CD4-positive, alpha-beta T cell (primary cell): ENCODE results near the gene PRRX1. TPM values are rescaled to one million over a fixed set of nuclear protein-coding genes. Genes with fewer than 3 reads are reported as not detected.

Experiments used
- ATAC-seq: fragments of 200-7000 bp; cut with Tn5 transposase; one replicate; pipeline ENCODE4 v1.10.0; 2022; ENCODE audit warnings: mild to moderate bottlenecking; ENCODE audit not compliant: poor library complexity
- CTCF ChIA-PET: fragments of 350-600 bp; sonication (Branson Sonifier 250); formaldehyde crosslinking; loops from one replicate; lab custom pipeline; 2021; ENCODE audit warnings: antibody characterized with exemption, inconsistent platforms; lab: Charles Lee
- POLR2A ChIA-PET: fragments of 350-600 bp; sonication (Branson Sonifier 250); formaldehyde crosslinking; loops from one replicate; lab custom pipeline; 2021; ENCODE audit warnings: antibody characterized with exemption, inconsistent platforms; lab: Charles Lee
- DNase-seq, 14 experiments: peaks; one replicate each; pipeline ENCODE4 v3.0.0-alpha.2; 2013 to 2020; ENCODE audit warnings: mixed read lengths in 2 of 14
- H3K27ac ChIP-seq, 2 donors: one replicate each; pipeline versions ENCODE4 v1.5.1 to v1.7.0; 2013; ENCODE audit warnings: low read length in 2 of 2, low read depth in 1 of 2, mild to moderate bottlenecking in 1 of 2
- H3K27me3 ChIP-seq, 2 experiments: 1 replicate in 1 of 2; 2 replicates in 1 of 2; pipeline versions ENCODE4 v1.6.1 to v1.7.0; 2013; ENCODE audit warnings: low read length in 2 of 2, control low read depth in 1 of 2, mild to moderate bottlenecking in 1 of 2, moderate library complexity in 1 of 2; ENCODE audit not compliant: insufficient read depth in 2 of 2, control insufficient read depth in 1 of 2
- H3K36me3 ChIP-seq: one replicate; pipeline ENCODE4 v1.6.1; 2013; ENCODE audit warnings: low read length, control low read depth; ENCODE audit not compliant: insufficient read depth
- H3K4me1 ChIP-seq: one replicate; pipeline ENCODE4 v1.6.1; 2013; ENCODE audit warnings: low read length, control low read depth; ENCODE audit not compliant: insufficient read depth
- H3K4me3 ChIP-seq: one replicate; pipeline ENCODE4 v1.5.1; 2013; ENCODE audit warnings: mild to moderate bottlenecking, low read length, moderate library complexity
- H3K9me3 ChIP-seq, 2 experiments: 1 replicate in 1 of 2; 2 replicates in 1 of 2; pipeline versions ENCODE4 v1.6.1 to v1.7.0; 2013; ENCODE audit warnings: low read length in 2 of 2, mild to moderate bottlenecking in 2 of 2, control low read depth in 1 of 2, moderate library complexity in 1 of 2; ENCODE audit not compliant: control insufficient read depth in 1 of 2, insufficient read depth in 1 of 2
- H3K27ac Mint-ChIP-seq: one replicate; pipeline ENCODE4 v1.8.0; 2020; ENCODE audit warnings: mixed read lengths
- H3K27me3 Mint-ChIP-seq: one replicate; pipeline ENCODE4 v1.8.0; 2021; ENCODE audit warnings: mixed read lengths
- H3K36me3 Mint-ChIP-seq: one replicate; pipeline ENCODE4 v1.8.0; 2021; ENCODE audit warnings: low read depth, mixed read lengths
- H3K4me1 Mint-ChIP-seq: one replicate; pipeline ENCODE4 v1.8.0; 2021; ENCODE audit warnings: low read depth, mixed read lengths
- H3K4me3 Mint-ChIP-seq: one replicate; pipeline ENCODE4 v1.8.0; 2020; ENCODE audit warnings: mild to moderate bottlenecking, mixed read lengths
- H3K9me3 Mint-ChIP-seq: one replicate; pipeline ENCODE4 v1.8.0; 2020; ENCODE audit warnings: mixed read lengths
- CTCF ChIP-seq: fragments of 200-600 bp; IDR thresholded peaks from one replicate; pipeline ENCODE4 v1.8.0; 2022; ENCODE audit warnings: antibody characterized with exemption, mild to moderate bottlenecking
- intact Hi-C, 2 experiments: fragments of 100-400 bp; cut with DNase I in 1 of 2; cut with micrococcal nuclease in 1 of 2; formaldehyde crosslinking; loops; one replicate each; pipeline versions ENCODE4 v1.15.1 to v1.9.0; 2023 to 2025; cut with DNase I, micrococcal nuclease
- total RNA-seq, 174 experiments: library from RNA in 2 of 174; stranded (reverse) in 2 of 174; gene quantifications; one replicate each; pipeline ENCODE4 v1.2.3 and lab custom pipeline; 2021 to 2026

PRRX1 gene
- total RNA-seq, 2 experiments from 2014 or later = not detected

- no peak overlapping the region for H3K27ac Mint-ChIP-seq
- POLR2A ChIA-PET = no interaction called here
- no peak for TF ChIP-seq CTCF
- Histone ChIP-seq H3K4me1 (no peaks in the 10 kb centered on the region), H3K9me3 (no peaks in the 10 kb centered on the region), H3K27me3 (no peaks in the 10 kb centered on the region), H3K27ac (no peak overlapping the region), H3K36me3 (no peaks in the 10 kb centered on the region), H3K4me3 (no peak overlapping the region)
- no peak for ATAC-seq
- no peaks in the 10 kb centered on the region for H3K4me1 Mint-ChIP-seq
- CTCF ChIA-PET = no interaction called here
- H3K27me3 Mint-ChIP-seq = peaks cover 10% of the 10 kb centered on the region
- DNase-seq = no peak
- H3K36me3 Mint-ChIP-seq = no peaks in the 10 kb centered on the region
- H3K4me3 Mint-ChIP-seq = no peak overlapping the region
- H3K9me3 Mint-ChIP-seq = no peaks in the 10 kb centered on the region
- intact Hi-C loops = no loop called here
Measured at GRCh38 chr1:170725326-170725725, 61.4 kb downstream of the PRRX1 start.

- ChIA-PET POLR2A (no interaction called here), CTCF (no interaction called here)
- H3K36me3 ChIP-seq = no peaks in the 10 kb centered on the region
- Mint-ChIP-seq H3K9me3 (no peaks in the 10 kb centered on the region), H3K36me3 (no peaks in the 10 kb centered on the region), H3K27me3 (peaks cover 5% of the 10 kb centered on the region), H3K4me1 (no peaks in the 10 kb centered on the region), H3K4me3 (no peak overlapping the region), H3K27ac (no peak overlapping the region)
- no peak overlapping the region for H3K4me3 ChIP-seq
- no peaks in the 10 kb centered on the region for H3K27me3 ChIP-seq
- no peaks in the 10 kb centered on the region for H3K4me1 ChIP-seq
- no peaks in the 10 kb centered on the region for H3K9me3 ChIP-seq
- H3K27ac ChIP-seq = no peak overlapping the region
- no peak for TF ChIP-seq CTCF
- ATAC-seq (no peak), DNase-seq (no peak)
- intact Hi-C loops = no loop called here
Measured at GRCh38 chr1:170727963-170728362, 64.0 kb downstream of the PRRX1 start.

- H3K4me1 ChIP-seq = no peaks in the 10 kb centered on the region
- H3K36me3 Mint-ChIP-seq = no peaks in the 10 kb centered on the region
- H3K36me3 ChIP-seq = no peaks in the 10 kb centered on the region
- H3K9me3 Mint-ChIP-seq = no peaks in the 10 kb centered on the region
- no peaks in the 10 kb centered on the region for H3K4me1 Mint-ChIP-seq
- ChIA-PET CTCF (no interaction called here), POLR2A (no interaction called here)
- H3K27me3 ChIP-seq = no peaks in the 10 kb centered on the region
- no peaks in the 10 kb centered on the region for H3K9me3 ChIP-seq
- H3K4me3 Mint-ChIP-seq = no peak overlapping the region
- H3K27ac Mint-ChIP-seq = no peak overlapping the region
- no peak for TF ChIP-seq CTCF
- no peak for ATAC-seq
- intact Hi-C loops = no loop called here
- no peak overlapping the region for H3K27ac ChIP-seq
- peaks cover 5% of the 10 kb centered on the region for H3K27me3 Mint-ChIP-seq
- DNase-seq = no peak
- no peak overlapping the region for H3K4me3 ChIP-seq
Measured at GRCh38 chr1:170729225-170730002, 65.5 kb downstream of the PRRX1 start.
